H1 (cell line): ENCODE data around the gene PHF14. TPM values are rescaled to one million over a fixed set of nuclear protein-coding genes. Genes with fewer than 3 reads are reported as not detected.

Source experiments
- CTCF ChIA-PET: fragments of 300-600 bp; sonication (Branson Sonifier 250); formaldehyde crosslinking; loops from one replicate; lab custom pipeline; 2021; ENCODE audit not compliant: partially characterized antibody; lab: Charles Lee
- POLR2A ChIA-PET: fragments of 300-600 bp; sonication (Branson Sonifier 250); formaldehyde crosslinking; loops from one replicate; lab custom pipeline; 2021; ENCODE audit warnings: inconsistent platforms; ENCODE audit not compliant: partially characterized antibody; lab: Charles Lee
- DNase-seq, 2 experiments: peaks; one replicate each; pipeline versions ENCODE4 v3.0.0 to v3.0.0-alpha.2; 2010 to 2022; ENCODE audit warnings: low spot score in 2 of 2, low read depth in 1 of 2, mixed read lengths in 1 of 2
- FAIRE-seq: peaks from 2 replicates; lab custom pipeline; 2011; peaks lifted over from hg19 to GRCh38; lab: Jason Lieb, UNC
- H2AFZ ChIP-seq: 2 replicates; pipeline ENCODE4 v1.8.1; 2012; ENCODE audit warnings: low read length, inconsistent platforms
- H2AK5ac ChIP-seq: 2 replicates; pipeline ENCODE4 v1.6.1; 2013; ENCODE audit warnings: low read depth, low read length
- H2BK120ac ChIP-seq: replicated peaks from 2 replicates; pipeline ENCODE3; 2013; ENCODE audit warnings: low read depth, low read length, inconsistent platforms
- H2BK12ac ChIP-seq: 2 replicates; pipeline ENCODE4 v1.6.1; 2013; ENCODE audit warnings: low read depth, low read length
- H2BK15ac ChIP-seq: 2 replicates; pipeline ENCODE4 v1.6.1; 2013; ENCODE audit warnings: low read length
- H2BK20ac ChIP-seq: 2 replicates; pipeline ENCODE4 v1.6.1; 2013; ENCODE audit warnings: low read length
- H2BK5ac ChIP-seq: 2 replicates; pipeline ENCODE4 v1.6.1; 2013; ENCODE audit warnings: low read depth, low read length
- H3K14ac ChIP-seq: 2 replicates; pipeline ENCODE4 v1.6.1; 2013; ENCODE audit warnings: inconsistent platforms; ENCODE audit not compliant: insufficient read length
- H3K18ac ChIP-seq: 2 replicates; pipeline ENCODE4 v1.6.1; 2013; ENCODE audit warnings: low read length; ENCODE audit errors: extremely low read depth
- H3K23ac ChIP-seq: 2 replicates; pipeline ENCODE4 v1.6.1; 2013; ENCODE audit warnings: inconsistent platforms; ENCODE audit not compliant: insufficient read length
- H3K23me2 ChIP-seq: 2 replicates; pipeline ENCODE4 v1.6.1; 2013; ENCODE audit warnings: low read depth, low read length
- H3K27ac ChIP-seq: 2 replicates; pipeline ENCODE4 v1.6.1; 2011; ENCODE audit warnings: low read depth, low read length, inconsistent platforms
- H3K27me3 ChIP-seq, 4 experiments: replicated peaks in 1 of 4; 1 replicate in 1 of 4; 2 replicates in 3 of 4; pipeline versions ENCODE4 v1.6.1 to v1.8.1; 2011 to 2013; ENCODE audit warnings: low read length in 3 of 4, mild to moderate bottlenecking in 3 of 4, inconsistent platforms in 2 of 4, mixed read lengths in 2 of 4, moderate library complexity in 1 of 4; ENCODE audit not compliant: control insufficient read depth in 3 of 4, insufficient read depth in 3 of 4; ENCODE audit errors: extremely low read depth in 1 of 4
- H3K36me3 ChIP-seq, 4 experiments: 2 replicates each; pipeline versions ENCODE4 v1.6.1 to v1.8.1; 2011 to 2013; ENCODE audit warnings: mild to moderate bottlenecking in 4 of 4, low read length in 3 of 4, moderate library complexity in 2 of 4, control low read depth in 1 of 4, inconsistent platforms in 1 of 4; ENCODE audit not compliant: insufficient read depth in 4 of 4, control insufficient read depth in 2 of 4
- H3K4ac ChIP-seq: replicated peaks from 2 replicates; pipeline ENCODE3; 2013; ENCODE audit warnings: low read length, low read depth, mixed read lengths, inconsistent platforms; ENCODE audit not compliant: insufficient read length
- H3K4me1 ChIP-seq, 4 experiments: replicated peaks in 1 of 4; 1 replicate in 1 of 4; 2 replicates in 3 of 4; pipeline versions ENCODE4 v1.6.1 to v1.8.1; 2011 to 2013; ENCODE audit warnings: low read length in 3 of 4, inconsistent platforms in 2 of 4, mixed read lengths in 1 of 4; ENCODE audit not compliant: insufficient read depth in 4 of 4, control insufficient read depth in 3 of 4
- H3K4me2 ChIP-seq, 2 experiments: 2 replicates each; pipeline versions ENCODE4 v1.6.1 to v1.8.1; 2011 to 2013; ENCODE audit warnings: low read depth in 2 of 2, low read length in 2 of 2, control low read depth in 1 of 2, inconsistent platforms in 1 of 2, mild to moderate bottlenecking in 1 of 2; ENCODE audit not compliant: insufficient read depth in 1 of 2
- H3K4me3 ChIP-seq, 4 experiments: fragments of 200-600, 300-600 bp in 1 of 4; sonication (generic), shearing (Covaris generic), sonication (Bioruptor Twin) in 1 of 4; 2 replicates each; pipeline versions ENCODE4 v1.5.1 to v1.8.1; 2011 to 2016; ENCODE audit warnings: low read length in 4 of 4, low read depth in 3 of 4, control low read depth in 2 of 4, inconsistent platforms in 2 of 4, mild to moderate bottlenecking in 2 of 4, mixed read lengths in 1 of 4, moderate library complexity in 1 of 4; ENCODE audit not compliant: insufficient read depth in 2 of 4; ENCODE audit errors: extremely low read depth in 1 of 4
- H3K56ac ChIP-seq: replicated peaks from 2 replicates; pipeline ENCODE3; 2013; ENCODE audit warnings: low read depth, mild to moderate bottlenecking, mixed read lengths, low read length, inconsistent platforms; ENCODE audit not compliant: insufficient read length
- H3K79me1 ChIP-seq: 2 replicates; pipeline ENCODE4 v1.6.1; 2013; ENCODE audit warnings: low read depth, low read length, control low read depth
- H3K79me2 ChIP-seq, 2 experiments: 2 replicates each; pipeline versions ENCODE4 v1.6.1 to v1.8.1; 2012 to 2013; ENCODE audit warnings: low read length in 2 of 2, mild to moderate bottlenecking in 2 of 2, inconsistent platforms in 1 of 2; ENCODE audit not compliant: insufficient read depth in 2 of 2, control insufficient read depth in 1 of 2
- H3K9ac ChIP-seq, 4 experiments: replicated peaks in 1 of 4; 1 replicate in 1 of 4; 2 replicates in 3 of 4; pipeline versions ENCODE4 v1.6.1 to v1.8.1; 2011 to 2013; ENCODE audit warnings: low read depth in 3 of 4, low read length in 3 of 4, control low read depth in 2 of 4, mild to moderate bottlenecking in 2 of 4, moderate library complexity in 2 of 4, inconsistent platforms in 1 of 4; ENCODE audit errors: extremely low read depth in 1 of 4
- H3K9me3 ChIP-seq, 2 experiments: 2 replicates each; pipeline versions ENCODE4 v1.6.1 to v1.8.1; 2012 to 2013; ENCODE audit warnings: mild to moderate bottlenecking in 2 of 2, moderate library complexity in 2 of 2, control low read depth in 1 of 2, inconsistent platforms in 1 of 2, low read depth in 1 of 2, low read length in 1 of 2, mixed read lengths in 1 of 2; ENCODE audit not compliant: insufficient read depth in 2 of 2
- H4K20me1 ChIP-seq, 2 experiments: replicated peaks in 1 of 2; 2 replicates each; pipeline versions ENCODE3 to v1.8.1; 2011 to 2013; ENCODE audit warnings: inconsistent platforms in 2 of 2, low read length in 2 of 2, mild to moderate bottlenecking in 1 of 2; ENCODE audit not compliant: insufficient read depth in 2 of 2, control insufficient read depth in 1 of 2
- H4K5ac ChIP-seq: 2 replicates; pipeline ENCODE4 v1.6.1; 2013; ENCODE audit warnings: low read length, low read depth, mixed read lengths, inconsistent platforms; ENCODE audit not compliant: insufficient read length
- H4K8ac ChIP-seq: 2 replicates; pipeline ENCODE4 v1.8.0; 2013; ENCODE audit warnings: mild to moderate bottlenecking, moderate library complexity, low read length, inconsistent platforms; ENCODE audit not compliant: insufficient read depth; ENCODE audit errors: extremely low read depth
- H4K91ac ChIP-seq: replicated peaks from 2 replicates; pipeline ENCODE3; 2013; ENCODE audit warnings: low read length, mixed read lengths, inconsistent platforms; ENCODE audit not compliant: insufficient read length
- JUN ChIP-seq: IDR thresholded peaks from 2 replicates; pipeline ENCODE4 v1.6.1; 2011; ENCODE audit warnings: low read depth, mild to moderate bottlenecking, improper control_type of control experiment, low read length
- JUND ChIP-seq: IDR thresholded peaks from 2 replicates; pipeline ENCODE4 v1.6.1; 2011; ENCODE audit warnings: mild to moderate bottlenecking, improper control_type of control experiment, low read length
- SRF ChIP-seq: IDR thresholded peaks from 2 replicates; pipeline ENCODE4 v1.6.1; 2011; ENCODE audit warnings: mild to moderate bottlenecking, low read depth, low read length, moderate library complexity
- WGBS, 2 experiments: shearing (Covaris generic) in 1 of 2; methylation state at CpG; one replicate each; pipeline versions ENCODE4 v1.1.6 to v1.1.7; 2013 to 2015; ENCODE audit warnings: low lambda C conversion rate in 2 of 2, mixed read lengths in 2 of 2, inconsistent platforms in 1 of 2, low coverage in 1 of 2, missing lambda C conversion rate in 1 of 2; ENCODE audit not compliant: insufficient replicate concordance in 2 of 2, insufficient coverage in 1 of 2, insufficient read length in 1 of 2; ENCODE audit errors: extremely low coverage in 1 of 2, missing lambda C conversion rate in 1 of 2; 5-methylcytosine and 5-hydroxymethylcytosine counted together
- polyA plus RNA-seq, 7 experiments: library from polyadenylated mRNA; depleted of rRNA in 3 of 7; stranded (reverse) in 5 of 7; unstranded in 2 of 7; fragments of >200 nt in 5 of 7; fragments of 200-250 nt in 2 of 7; gene quantifications; 1 replicate in 5 of 7; 2 replicates in 1 of 7; 4 replicates in 1 of 7; pipeline versions ENCODE4 v1.2.1 to v1.2.3, GENCODE V29; 2011 to 2013; ENCODE audit warnings: missing spikeins in 2 of 7, mixed read lengths in 2 of 7
- total RNA-seq: library from RNA; stranded (reverse); fragmentation: NEBNext Ultra II Directional; extraction: Animal tissue kit (Norgen Biotek cat#: 25700); gene quantifications from 2 replicates; pipeline ENCODE4 v1.2.1, GENCODE V29; 2021

The PHF14 gene
- total and polyA plus RNA-seq, 2 of the 8 experiments (the other 6 are each of a cell fraction or from before 2014, with no cell fraction given), result 17.9 to 70.6 TPM

GRCh38 chr7:11195502-11195901 is 221.8 kb downstream of the PHF14 start:
- no peak overlapping the region for H2BK12ac ChIP-seq
- H3K4me3 ChIP-seq, result no peak overlapping the region
- H2BK15ac ChIP-seq, result no peak overlapping the region
- peaks cover 6 to 14% (median 12%) of the 10 kb centered on the region in 4 experiments for H3K4me1 ChIP-seq
- FAIRE-seq (no peak), DNase-seq (no peak)
- H4K5ac ChIP-seq, result no peak overlapping the region
- no peak for TF ChIP-seq JUND
- no peak for TF ChIP-seq JUN
- 0 out of 2 replicates have a peak, but pooled peaks have one; percentile 28 for TF ChIP-seq SRF
- CTCF ChIA-PET, result interaction anchor here (0.7 to 2.9 kb wide), 4 partner anchors 12 to 1229 kb away, joined by 3 to 17 read pairs (median 8); no protein-coding TSS in a partner anchor
- H3K36me3 ChIP-seq, result no peaks in the 10 kb centered on the region
- no peak overlapping the region for H3K9ac ChIP-seq
- 83% methylated on average over 3 of the region's 3 CpGs; no CpG with 5 or more reads in 1 of the 2 experiments for WGBS, 2 experiments
- no peak overlapping the region for H2BK5ac ChIP-seq
- POLR2A ChIA-PET, result no interaction called here
- no peak overlapping the region for H3K23ac ChIP-seq
- H3K27ac ChIP-seq, result no peak overlapping the region
- H4K91ac ChIP-seq, result no peak overlapping the region
- no peak overlapping the region for H2BK20ac ChIP-seq
- no peaks in the 10 kb centered on the region for H3K27me3 ChIP-seq
- H2AK5ac ChIP-seq, result no peak overlapping the region
- H3K79me2 ChIP-seq, result no peaks in the 10 kb centered on the region
- no peak overlapping the region for H2AFZ ChIP-seq
- H4K8ac ChIP-seq, result no peak overlapping the region
- no peak overlapping the region for H2BK120ac ChIP-seq
- no peaks in the 10 kb centered on the region for H4K20me1 ChIP-seq
- no peaks in the 10 kb centered on the region for H3K79me1 ChIP-seq
- H3K18ac ChIP-seq, result no peak overlapping the region
- no peak overlapping the region for H3K14ac ChIP-seq
- no peak overlapping the region for H3K4me2 ChIP-seq
- 0 out of 2 replicates have a peak, but pooled peaks cover 2% of the 10 kb centered on the region for H3K23me2 ChIP-seq
- H3K9me3 ChIP-seq, result no peaks in the 10 kb centered on the region
- no peak overlapping the region for H3K4ac ChIP-seq
- no peak overlapping the region for H3K56ac ChIP-seq
